ENCODE results near the gene DPYSL3.

Gene DPYSL3

DNA sequence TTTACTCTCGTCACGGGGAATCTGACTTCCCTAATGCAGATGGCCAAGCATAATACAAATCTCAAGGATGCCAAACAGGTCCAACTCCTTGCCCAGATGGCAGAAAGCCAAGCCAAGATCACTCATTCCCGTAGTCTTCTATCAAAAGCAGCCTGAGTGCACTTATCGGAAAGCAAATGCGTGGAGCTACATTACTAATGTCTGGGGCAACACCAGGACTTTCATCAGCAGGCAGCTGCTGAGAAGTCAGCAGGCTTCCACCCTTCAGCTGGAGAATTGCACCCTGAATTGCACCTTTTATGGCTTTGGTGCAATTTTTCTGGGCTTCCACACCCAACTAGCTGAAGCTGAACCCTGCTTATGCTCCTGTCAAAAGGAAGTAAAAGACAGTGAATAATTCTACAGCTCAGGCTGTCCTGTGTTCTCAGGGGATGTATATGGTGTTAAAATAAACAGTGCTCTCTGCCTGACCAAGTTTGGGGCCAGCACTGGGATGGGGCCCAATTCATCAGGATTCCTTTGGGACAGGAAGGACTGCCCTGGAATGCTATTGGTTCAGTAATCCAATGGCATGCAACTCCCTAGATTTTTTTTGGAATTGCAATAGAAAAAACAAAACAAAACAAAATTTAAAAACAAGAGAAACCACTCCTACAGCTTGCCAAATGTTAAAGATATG lies 92.6 kb downstream of the DPYSL3 start:
- Mint-ChIP-seq H3K4me3 (no peak overlapping the region), H3K36me3 (ENCODE audit: low read depth) (no peaks in the 10 kb centered on the region), H3K27ac (no peak overlapping the region), H3K4me1 (ENCODE audit: low read depth) (no peaks in the 10 kb centered on the region), H3K9me3 (no peaks in the 10 kb centered on the region), H3K27me3 (no peaks in the 10 kb centered on the region)

DNA sequence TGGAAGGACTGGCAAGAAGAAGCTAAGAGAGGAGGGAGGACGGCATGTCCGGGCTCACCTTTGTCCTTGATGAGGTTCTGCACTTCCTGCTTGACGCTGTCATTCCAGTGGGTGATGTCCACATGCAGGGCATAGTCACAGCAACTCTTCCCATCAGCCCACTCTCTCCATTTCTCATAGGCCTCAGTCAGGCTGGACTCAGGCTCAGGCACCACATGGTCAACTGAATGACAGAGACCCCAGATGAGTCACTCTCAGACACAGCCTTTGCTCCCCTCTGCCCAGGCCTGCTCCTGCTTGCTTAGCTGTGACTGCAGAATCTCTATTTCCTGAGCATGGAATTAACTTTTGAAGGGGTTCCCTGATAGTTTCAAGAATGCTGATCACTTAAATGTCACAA lies 94.2 kb downstream of the DPYSL3 start:
- Mint-ChIP-seq H3K27me3 (peaks cover 1% of the 10 kb centered on the region), H3K4me1 (ENCODE audit: low read depth) (no peaks in the 10 kb centered on the region), H3K27ac (no peak overlapping the region), H3K36me3 (ENCODE audit: low read depth) (no peaks in the 10 kb centered on the region), H3K4me3 (no peak overlapping the region), H3K9me3 (no peaks in the 10 kb centered on the region)

- Mint-ChIP-seq H3K9me3 (no peaks in the 10 kb centered on the region), H3K27ac (no peak overlapping the region), H3K36me3 (ENCODE audit: low read depth) (no peaks in the 10 kb centered on the region), H3K27me3 (peaks cover 4% of the 10 kb centered on the region), H3K4me3 (no peak overlapping the region), H3K4me1 (ENCODE audit: low read depth) (no peaks in the 10 kb centered on the region)
Observed at GRCh38 chr5:147413266-147413665, 96.6 kb downstream of the DPYSL3 start.

- peaks cover 4% of the 10 kb centered on the region for H3K27me3 Mint-ChIP-seq
- H3K9me3 Mint-ChIP-seq = no peaks in the 10 kb centered on the region
- H3K4me3 Mint-ChIP-seq = no peak overlapping the region
- H3K4me1 Mint-ChIP-seq (ENCODE audit: low read depth) = no peaks in the 10 kb centered on the region
- H3K27ac Mint-ChIP-seq = no peak overlapping the region
- no peaks in the 10 kb centered on the region for H3K36me3 Mint-ChIP-seq (ENCODE audit: low read depth)
Observed at GRCh38 chr5:147412561-147412960, 97.3 kb downstream of the DPYSL3 start.

DNA sequence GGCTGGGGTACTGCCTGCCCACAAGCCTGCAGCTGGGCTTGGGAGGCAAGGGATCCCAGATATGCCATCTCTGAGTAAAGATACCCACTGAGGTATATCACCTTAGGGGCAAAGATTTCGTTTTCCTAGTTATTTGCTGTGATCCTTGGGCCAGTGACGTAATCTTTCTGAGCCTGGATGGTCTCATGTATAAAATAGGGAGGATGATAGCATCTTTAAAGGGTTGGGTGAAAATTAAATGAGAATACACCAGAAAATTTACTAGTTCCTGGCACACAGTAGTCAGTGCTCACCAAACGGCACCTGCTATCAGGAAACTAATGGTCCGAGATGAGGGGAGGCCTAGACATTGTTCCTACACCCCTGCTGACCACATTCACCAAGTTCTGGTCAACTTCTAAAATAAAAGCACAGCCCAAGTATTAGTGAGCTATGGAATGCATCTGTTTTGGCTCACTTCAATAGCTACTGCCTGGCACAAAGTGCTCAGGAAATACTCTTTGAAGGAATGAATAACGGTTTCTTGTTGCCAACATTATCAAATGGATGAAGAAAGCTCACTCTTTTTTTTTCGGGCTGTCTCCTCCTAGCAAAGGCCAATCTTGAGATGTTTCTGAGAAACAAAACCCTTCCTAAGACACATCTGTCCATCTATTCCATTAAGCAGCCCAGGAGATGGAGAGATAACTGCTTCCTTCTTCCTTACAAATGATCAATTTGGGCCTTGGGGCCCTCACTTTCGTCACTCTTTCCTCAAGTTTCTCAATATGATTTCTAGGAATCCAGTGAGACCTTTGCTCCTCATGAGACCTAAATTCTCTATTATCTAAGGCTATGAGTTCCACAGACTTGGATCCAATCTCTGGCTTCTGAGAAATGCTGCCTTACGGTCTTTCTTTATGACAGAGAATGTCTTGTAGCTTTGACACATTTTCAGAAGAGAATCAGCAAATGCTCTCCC lies 98.2 kb downstream of the DPYSL3 start:
- Mint-ChIP-seq H3K36me3 (ENCODE audit: low read depth) (no peaks in the 10 kb centered on the region), H3K27ac (no peak overlapping the region), H3K4me1 (ENCODE audit: low read depth) (no peaks in the 10 kb centered on the region), H3K27me3 (peaks cover 4% of the 10 kb centered on the region), H3K9me3 (no peaks in the 10 kb centered on the region), H3K4me3 (no peak overlapping the region)

- Mint-ChIP-seq H3K36me3 (ENCODE audit: low read depth) (no peaks in the 10 kb centered on the region), H3K4me3 (no peak overlapping the region), H3K4me1 (ENCODE audit: low read depth) (no peaks in the 10 kb centered on the region), H3K9me3 (no peaks in the 10 kb centered on the region), H3K27ac (no peak overlapping the region), H3K27me3 (peaks cover 4% of the 10 kb centered on the region)
Observed at GRCh38 chr5:147410496-147411358, 99.1 kb downstream of the DPYSL3 start.

- H3K9me3 Mint-ChIP-seq = no peaks in the 10 kb centered on the region
- H3K36me3 Mint-ChIP-seq (ENCODE audit: low read depth) = no peaks in the 10 kb centered on the region
- H3K27ac Mint-ChIP-seq = no peak overlapping the region
- H3K4me1 Mint-ChIP-seq (ENCODE audit: low read depth) = no peaks in the 10 kb centered on the region
- peaks cover 4% of the 10 kb centered on the region for H3K27me3 Mint-ChIP-seq
- no peak overlapping the region for H3K4me3 Mint-ChIP-seq
Observed at GRCh38 chr5:147408980-147409379, 100.9 kb downstream of the DPYSL3 start.

GRCh38 chr5:147407094-147407681 lies 102.7 kb downstream of the DPYSL3 start:
- no peak overlapping the region for H3K4me3 Mint-ChIP-seq
- H3K9me3 Mint-ChIP-seq = no peaks in the 10 kb centered on the region
- H3K36me3 Mint-ChIP-seq (ENCODE audit: low read depth) = no peaks in the 10 kb centered on the region
- no peak overlapping the region for H3K27ac Mint-ChIP-seq
- H3K27me3 Mint-ChIP-seq = peaks cover 4% of the 10 kb centered on the region
- H3K4me1 Mint-ChIP-seq (ENCODE audit: low read depth) = no peaks in the 10 kb centered on the region

DNA sequence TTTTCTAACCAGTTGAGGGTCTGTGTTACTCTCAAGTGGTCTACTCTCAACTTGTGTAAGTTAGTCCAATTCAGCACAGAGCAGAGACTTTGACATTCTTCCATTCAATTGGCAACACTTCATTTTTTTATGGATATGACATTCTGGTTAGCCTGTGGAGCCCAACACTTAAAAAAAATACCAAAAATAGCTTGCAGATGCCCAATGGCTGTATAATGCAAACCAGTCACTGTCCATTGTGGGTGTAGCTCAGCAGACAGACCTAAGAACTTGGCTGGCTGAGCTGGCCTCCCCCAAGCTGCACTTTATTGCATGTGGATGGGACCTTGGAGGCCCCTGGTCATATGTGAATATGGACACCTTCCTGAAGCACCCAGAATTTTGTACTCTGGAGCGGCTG lies 103.2 kb downstream of the DPYSL3 start:
- no peak overlapping the region for H3K4me3 Mint-ChIP-seq
- H3K27ac Mint-ChIP-seq = no peak overlapping the region
- H3K36me3 Mint-ChIP-seq (ENCODE audit: low read depth) = no peaks in the 10 kb centered on the region
- H3K4me1 Mint-ChIP-seq (ENCODE audit: low read depth) = no peaks in the 10 kb centered on the region
- H3K9me3 Mint-ChIP-seq = no peaks in the 10 kb centered on the region
- peaks cover 4% of the 10 kb centered on the region for H3K27me3 Mint-ChIP-seq

DNA sequence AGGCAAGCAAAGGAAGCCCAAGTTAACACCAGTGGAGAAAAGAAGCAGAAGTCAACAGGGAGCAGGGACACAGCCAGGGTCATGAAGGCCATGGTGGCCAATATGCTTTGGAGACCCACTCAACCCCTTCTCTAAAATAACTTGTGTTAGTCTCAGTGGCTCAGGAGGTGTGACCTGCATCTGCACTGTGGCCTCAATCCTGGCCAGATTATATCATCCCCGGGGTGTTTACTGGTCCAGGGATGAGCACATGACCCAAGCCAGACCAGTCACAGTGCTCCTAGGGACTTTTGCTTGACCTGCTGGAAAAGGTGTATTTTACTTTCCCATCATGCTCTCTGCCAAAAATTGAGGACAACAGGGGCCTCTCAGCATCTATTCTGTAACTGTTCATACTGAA lies 105.2 kb downstream of the DPYSL3 start:
- Mint-ChIP-seq H3K36me3 (ENCODE audit: low read depth) (no peaks in the 10 kb centered on the region), H3K27ac (no peak overlapping the region), H3K4me3 (no peak overlapping the region), H3K27me3 (no peaks in the 10 kb centered on the region), H3K9me3 (no peaks in the 10 kb centered on the region), H3K4me1 (ENCODE audit: low read depth) (no peaks in the 10 kb centered on the region)

DNA sequence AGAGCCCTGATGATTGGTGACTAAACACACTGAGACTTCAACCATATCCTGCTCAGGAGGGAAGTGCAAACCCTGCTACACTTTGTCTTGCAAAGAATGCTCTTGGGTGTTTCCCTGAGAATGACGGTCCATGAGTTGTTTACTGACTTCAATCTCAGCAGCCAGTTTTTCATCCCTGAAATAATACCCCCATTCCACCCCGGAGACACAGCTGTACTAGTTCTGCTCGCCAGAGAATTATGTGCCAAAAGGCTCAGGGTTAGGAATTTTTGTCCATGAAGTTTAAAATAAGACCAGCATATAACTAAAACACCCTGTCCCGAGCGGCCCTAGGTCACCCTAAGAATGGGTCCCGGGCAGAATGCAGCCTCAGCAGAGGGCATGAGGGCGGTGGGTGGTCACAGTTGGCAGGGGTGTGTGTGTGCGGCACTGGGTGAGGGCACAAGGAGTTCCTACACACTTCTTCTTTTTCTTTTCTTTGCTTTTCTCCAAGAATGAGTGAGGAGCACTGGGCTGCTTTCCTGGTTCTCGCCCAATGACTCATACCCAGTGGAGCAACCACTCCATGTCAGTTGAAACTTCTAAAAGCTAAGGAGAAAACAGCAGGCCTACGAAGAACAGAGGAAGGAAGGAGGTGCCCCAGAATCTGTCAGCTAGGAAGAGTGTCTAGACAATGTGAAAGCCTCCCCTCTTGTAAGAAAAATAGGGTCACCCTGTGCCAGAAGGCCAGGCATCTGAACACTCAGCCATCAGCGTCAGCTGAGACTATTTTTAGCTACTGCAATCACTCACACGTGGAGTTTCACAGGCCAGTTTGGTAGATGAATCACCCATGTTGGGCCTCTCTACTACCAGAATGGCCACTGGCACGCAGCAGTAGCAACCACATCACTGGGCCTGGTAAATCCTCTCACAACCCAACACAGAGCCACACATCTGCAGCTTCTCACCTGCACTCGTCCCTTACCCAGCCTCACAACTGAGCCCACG lies 105.9 kb downstream of the DPYSL3 start:
- H3K27ac Mint-ChIP-seq = no peak overlapping the region
- no peaks in the 10 kb centered on the region for H3K9me3 Mint-ChIP-seq
- H3K27me3 Mint-ChIP-seq = no peaks in the 10 kb centered on the region
- no peak overlapping the region for H3K4me3 Mint-ChIP-seq
- H3K4me1 Mint-ChIP-seq (ENCODE audit: low read depth) = no peaks in the 10 kb centered on the region
- H3K36me3 Mint-ChIP-seq (ENCODE audit: low read depth) = no peaks in the 10 kb centered on the region

- no peaks in the 10 kb centered on the region for H3K9me3 Mint-ChIP-seq
Observed at GRCh38 chr5:147400881-147401280, 109.0 kb downstream of the DPYSL3 start.

GRCh38 chr5:147400126-147400809 lies 109.6 kb downstream of the DPYSL3 start:
- Mint-ChIP-seq H3K36me3 (ENCODE audit: low read depth) (no peaks in the 10 kb centered on the region), H3K27ac (no peak overlapping the region), H3K9me3 (no peaks in the 10 kb centered on the region), H3K4me1 (ENCODE audit: low read depth) (no peaks in the 10 kb centered on the region), H3K4me3 (no peak overlapping the region), H3K27me3 (no peaks in the 10 kb centered on the region)

More at GRCh38 chr5:147400881-147401280, 109.0 kb downstream of the DPYSL3 start:
- Mint-ChIP-seq H3K27ac (no peak overlapping the region), H3K27me3 (no peaks in the 10 kb centered on the region), H3K36me3 (ENCODE audit: low read depth) (no peaks in the 10 kb centered on the region), H3K4me3 (no peak overlapping the region), H3K4me1 (ENCODE audit: low read depth) (no peaks in the 10 kb centered on the region)
